GM19238 (cell line): ENCODE data around the gene SORCS2.

Experiments used
- DNase-seq: peaks from one replicate; pipeline ENCODE4 v3.0.0; 2011; ENCODE audit warnings: low spot score; ENCODE audit not compliant: insufficient read length

SORCS2 gene

GRCh38 chr4:7501873-7502272 lies 309.5 kb downstream of the SORCS2 start:
- DNase-seq: no peak

- no peak for DNase-seq
Measured at GRCh38 chr4:7503559-7504249, 311.4 kb downstream of the SORCS2 start.

GRCh38 chr4:7505116-7505900 lies 313.0 kb downstream of the SORCS2 start:
- DNase-seq: no peak

- no peak for DNase-seq
Measured at GRCh38 chr4:7506119-7506518, 313.8 kb downstream of the SORCS2 start.

GRCh38 chr4:7506572-7506971 lies 314.2 kb downstream of the SORCS2 start:
- DNase-seq: no peak

GRCh38 chr4:7507381-7507780 lies 315.0 kb downstream of the SORCS2 start:
- no peak for DNase-seq

- no peak for DNase-seq
Measured at GRCh38 chr4:7510066-7510465, 317.7 kb downstream of the SORCS2 start.

- DNase-seq: no peak
Measured at GRCh38 chr4:7510538-7510937, 318.2 kb downstream of the SORCS2 start.

GRCh38 chr4:7511525-7511924 lies 319.2 kb downstream of the SORCS2 start:
- DNase-seq: no peak

- no peak for DNase-seq
Measured at GRCh38 chr4:7512428-7512827, 320.1 kb downstream of the SORCS2 start.

- no peak for DNase-seq
Measured at GRCh38 chr4:7512946-7513345, 320.6 kb downstream of the SORCS2 start.

GRCh38 chr4:7513671-7514070 lies 321.3 kb downstream of the SORCS2 start:
- no peak for DNase-seq

- DNase-seq: no peak
Measured at GRCh38 chr4:7514281-7514680, 321.9 kb downstream of the SORCS2 start.

- DNase-seq: no peak
Measured at GRCh38 chr4:7514789-7515188, 322.5 kb downstream of the SORCS2 start.

GRCh38 chr4:7515390-7515902 lies 323.1 kb downstream of the SORCS2 start:
- no peak for DNase-seq

GRCh38 chr4:7516096-7516772 lies 323.9 kb downstream of the SORCS2 start:
- no peak for DNase-seq

- no peak for DNase-seq
Measured at GRCh38 chr4:7516773-7517144, 324.4 kb downstream of the SORCS2 start.

- DNase-seq: no peak
Measured at GRCh38 chr4:7518871-7519637, 326.7 kb downstream of the SORCS2 start.

- DNase-seq: no peak
Measured at GRCh38 chr4:7519638-7520376, 327.5 kb downstream of the SORCS2 start.

- DNase-seq: no peak
Measured at GRCh38 chr4:7521666-7522065, 329.3 kb downstream of the SORCS2 start.
